ENCODE measurements around the gene ZNF445.
"Not testable (repeated sequence)": the region's sequence is repeated elsewhere in the genome, so short reads cannot be mapped to it uniquely, and the experiment has no call there.

ZNF445 gene

GRCh38 chr3:44476963-44477311, 533 bp downstream of the ZNF445 start:
- no peak for DNase-seq (ENCODE audit: extremely low read depth in 1 of 2, low read depth in 1 of 2)

GRCh38 chr3:44476181-44476611, 1.3 kb downstream of the ZNF445 start:
- no peak for DNase-seq (ENCODE audit: extremely low read depth in 1 of 2, low read depth in 1 of 2)

GRCh38 chr3:44474886-44475285, 2.6 kb downstream of the ZNF445 start:
- not testable (repeated sequence) for DNase-seq (ENCODE audit: extremely low read depth in 1 of 2, low read depth in 1 of 2)

GRCh38 chr3:44470430-44470829, 7.0 kb downstream of the ZNF445 start:
- no peak for DNase-seq (ENCODE audit: extremely low read depth in 1 of 2, low read depth in 1 of 2)

- no peak for DNase-seq (ENCODE audit: extremely low read depth in 1 of 2, low read depth in 1 of 2)
These were observed 7.6 kb downstream of the ZNF445 start for GRCh38 chr3:44469914-44470313.

- peak in 1 of 2 donors; percentile 36 for DNase-seq (ENCODE audit: extremely low read depth in 1 of 2, low read depth in 1 of 2)
These were observed 8.6 kb downstream of the ZNF445 start for GRCh38 chr3:44468572-44469520.

GRCh38 chr3:44468099-44468537, 9.4 kb downstream of the ZNF445 start:
- not testable (repeated sequence) for DNase-seq (ENCODE audit: extremely low read depth in 1 of 2, low read depth in 1 of 2)

GRCh38 chr3:44467241-44467640, 10.2 kb downstream of the ZNF445 start:
- DNase-seq (ENCODE audit: extremely low read depth in 1 of 2, low read depth in 1 of 2): no peak

GRCh38 chr3:44464920-44465319, 12.6 kb downstream of the ZNF445 start:
- DNase-seq (ENCODE audit: extremely low read depth in 1 of 2, low read depth in 1 of 2): not testable (repeated sequence)

- no peak for DNase-seq (ENCODE audit: extremely low read depth in 1 of 2, low read depth in 1 of 2)
These were observed 13.0 kb downstream of the ZNF445 start for GRCh38 chr3:44464509-44464908.

- DNase-seq (ENCODE audit: extremely low read depth in 1 of 2, low read depth in 1 of 2): not testable (repeated sequence)
These were observed 17.4 kb downstream of the ZNF445 start for GRCh38 chr3:44460050-44460449.

- DNase-seq (ENCODE audit: extremely low read depth in 1 of 2, low read depth in 1 of 2): no peak
These were observed 22.2 kb downstream of the ZNF445 start for GRCh38 chr3:44455318-44455717.

GRCh38 chr3:44454258-44454657, 23.2 kb downstream of the ZNF445 start:
- DNase-seq (ENCODE audit: extremely low read depth in 1 of 2, low read depth in 1 of 2): no peak

- DNase-seq (ENCODE audit: extremely low read depth in 1 of 2, low read depth in 1 of 2): no peak
These were observed 26.0 kb downstream of the ZNF445 start for GRCh38 chr3:44451441-44451840.

GRCh38 chr3:44446929-44447328, 30.5 kb downstream of the ZNF445 start:
- no peak for DNase-seq (ENCODE audit: extremely low read depth in 1 of 2, low read depth in 1 of 2)

- no peak for DNase-seq (ENCODE audit: extremely low read depth in 1 of 2, low read depth in 1 of 2)
These were observed 31.7 kb downstream of the ZNF445 start for GRCh38 chr3:44445786-44446185.

- no peak for DNase-seq (ENCODE audit: extremely low read depth in 1 of 2, low read depth in 1 of 2)
These were observed 32.4 kb downstream of the ZNF445 start for GRCh38 chr3:44444896-44445691.

GRCh38 chr3:44444437-44444836, 33.0 kb downstream of the ZNF445 start:
- no peak for DNase-seq (ENCODE audit: extremely low read depth in 1 of 2, low read depth in 1 of 2)

GRCh38 chr3:44442596-44443309, 34.7 kb downstream of the ZNF445 start:
- peak in 1 of 2 donors; percentile 16 for DNase-seq (ENCODE audit: extremely low read depth in 1 of 2, low read depth in 1 of 2)

GRCh38 chr3:44439499-44440295, 37.8 kb downstream of the ZNF445 start:
- DNase-seq (ENCODE audit: extremely low read depth in 1 of 2, low read depth in 1 of 2): peak; percentile 50 to 83
